ENCODE results near the gene CAPN3.
A peak's percentile ranks its signal among the peaks of the same experiment; 100 is the strongest.

CAPN3 gene

GRCh38 chr15:42371096-42371495 is 11.8 kb downstream of the CAPN3 start:
- peak; percentile 18 for TF ChIP-seq CTCF (IDR thresholded peaks at IDR 0.05; ENCODE audit: control insufficient read depth, insufficient read depth, low read depth, low read length, missing control alignments)

GRCh38 chr15:42373274-42373673 is 14.0 kb downstream of the CAPN3 start:
- TF ChIP-seq CTCF (IDR thresholded peaks at IDR 0.05; ENCODE audit: control insufficient read depth, insufficient read depth, low read depth, low read length, missing control alignments): no peak
- H3K4me3 ChIP-seq (ENCODE audit: control insufficient read depth, low read depth, low read length): no peak overlapping the region
- DNase-seq (ENCODE audit: low read depth): no peak

More at GRCh38 chr15:42371096-42371495, 11.8 kb downstream of the CAPN3 start:
- no peak for DNase-seq (ENCODE audit: low read depth)
- no peak overlapping the region for H3K4me3 ChIP-seq (ENCODE audit: control insufficient read depth, low read depth, low read length)

DNA sequence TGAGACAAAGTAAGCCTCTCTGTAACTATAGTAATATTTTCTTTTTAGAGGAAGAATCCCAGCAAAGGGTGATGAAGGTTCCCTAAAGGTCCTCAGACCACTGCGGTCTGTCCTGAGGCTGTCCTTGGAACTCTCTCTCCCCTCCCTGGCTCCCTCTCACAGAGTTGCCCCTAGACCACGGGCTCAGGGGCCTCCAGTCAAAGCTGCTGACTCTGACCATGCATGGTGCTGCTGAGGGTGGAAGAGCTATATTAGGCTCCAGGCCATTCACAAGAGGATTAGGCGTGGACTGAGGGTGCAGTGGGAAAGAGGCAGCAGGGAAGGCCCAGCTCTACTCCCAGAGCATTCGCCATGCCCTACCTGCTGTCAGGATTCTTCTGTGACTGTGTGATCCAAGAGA is 14.6 kb downstream of the CAPN3 start:
- DNase-seq (ENCODE audit: low read depth): no peak
- no peak overlapping the region for H3K4me3 ChIP-seq (ENCODE audit: control insufficient read depth, low read depth, low read length)
- no peak for TF ChIP-seq CTCF (IDR thresholded peaks at IDR 0.05; ENCODE audit: control insufficient read depth, insufficient read depth, low read depth, low read length, missing control alignments)

DNA sequence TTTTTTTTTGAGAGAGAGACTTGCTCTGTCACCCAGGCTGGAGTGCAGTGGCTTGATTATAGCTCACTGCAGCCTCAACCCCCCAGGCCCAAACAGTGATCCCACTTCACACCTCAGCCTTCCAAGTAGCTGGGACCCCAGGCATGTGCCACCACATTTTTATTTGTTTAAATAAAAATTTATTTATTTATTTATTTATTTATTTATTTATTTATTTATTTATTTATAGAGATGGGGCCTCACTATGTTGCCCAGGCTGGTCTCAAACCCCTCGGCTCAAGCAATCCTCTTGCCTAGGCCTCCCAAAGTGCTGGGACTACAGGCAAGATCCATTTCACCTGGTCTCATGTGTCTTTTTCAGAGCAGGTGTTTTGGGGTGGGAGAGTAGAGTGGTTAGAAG is 15.5 kb downstream of the CAPN3 start:
- DNase-seq (ENCODE audit: low read depth): no peak
- H3K4me3 ChIP-seq (ENCODE audit: control insufficient read depth, low read depth, low read length): no peak overlapping the region
- no peak for TF ChIP-seq CTCF (IDR thresholded peaks at IDR 0.05; ENCODE audit: control insufficient read depth, insufficient read depth, low read depth, low read length, missing control alignments)

DNA sequence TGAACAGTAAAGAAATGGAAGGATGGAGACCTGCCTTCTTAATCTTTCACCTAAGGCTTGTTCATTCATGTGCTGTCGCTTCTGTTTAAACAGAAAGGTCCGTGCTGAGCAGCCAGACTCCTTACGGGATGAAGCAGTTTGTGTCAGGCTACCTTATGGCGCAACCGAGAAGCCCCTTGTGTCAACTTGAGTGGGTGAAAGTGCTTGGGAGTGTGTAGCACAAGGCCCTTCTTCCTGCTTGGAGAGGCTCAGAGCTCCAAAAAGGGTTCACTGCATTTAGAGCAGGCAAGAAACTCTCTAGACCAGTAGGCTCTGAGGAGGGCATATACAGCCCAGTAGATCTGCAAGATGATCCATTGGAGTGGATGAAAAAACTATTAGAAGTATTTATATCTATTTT is 16.0 kb downstream of the CAPN3 start:
- DNase-seq (ENCODE audit: low read depth): no peak
- H3K4me3 ChIP-seq (ENCODE audit: control insufficient read depth, low read depth, low read length): no peak overlapping the region
- TF ChIP-seq CTCF (IDR thresholded peaks at IDR 0.05; ENCODE audit: control insufficient read depth, insufficient read depth, low read depth, low read length, missing control alignments): no peak

GRCh38 chr15:42375941-42376340 is 16.6 kb downstream of the CAPN3 start:
- no peak for DNase-seq (ENCODE audit: low read depth)
- no peak for TF ChIP-seq CTCF (IDR thresholded peaks at IDR 0.05; ENCODE audit: control insufficient read depth, insufficient read depth, low read depth, low read length, missing control alignments)
- no peak overlapping the region for H3K4me3 ChIP-seq (ENCODE audit: control insufficient read depth, low read depth, low read length)

DNA sequence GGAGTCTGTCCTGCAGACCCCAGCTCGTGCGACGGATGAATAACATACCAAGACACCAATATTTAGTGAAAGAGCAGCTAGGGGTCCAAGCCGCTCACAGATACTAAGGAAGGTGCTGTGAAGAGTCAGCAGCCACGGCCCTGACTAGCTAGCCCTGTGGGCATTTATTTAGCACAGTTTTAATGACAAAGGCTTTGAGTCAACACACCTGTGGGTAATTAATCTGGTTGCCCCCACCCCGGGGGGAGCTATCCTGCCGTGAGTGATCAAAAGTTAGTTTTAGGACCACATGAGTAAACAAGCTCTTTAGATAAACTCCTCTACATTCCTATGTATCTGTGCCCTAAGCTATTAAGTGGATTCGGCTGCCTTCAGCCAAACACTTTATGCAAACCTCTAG is 18.7 kb downstream of the CAPN3 start:
- no peak for DNase-seq (ENCODE audit: low read depth)
- no peak overlapping the region for H3K4me3 ChIP-seq (ENCODE audit: control insufficient read depth, low read depth, low read length)
- TF ChIP-seq CTCF (IDR thresholded peaks at IDR 0.05; ENCODE audit: control insufficient read depth, insufficient read depth, low read depth, low read length, missing control alignments): no peak

All from AG09309 (cell line).